Spleen (tissue), 11 donors: ENCODE data around the gene EPSTI1. TPM values are rescaled to one million over a fixed set of nuclear protein-coding genes. Genes with fewer than 3 reads are reported as not detected.

Experiments
- DNase-seq: peaks from one replicate; pipeline ENCODE4 v3.0.0-alpha.2; 2020
- H3K27ac ChIP-seq, 8 donors: fragments of 200-600 bp; sonication (generic) in 7 of 8; 1 replicate in 4 of 8; 2 replicates in 4 of 8; pipeline versions ENCODE4 v1.5.0 to v1.8.0; 2016 to 2021; ENCODE audit warnings: inconsistent platforms in 4 of 8, mild to moderate bottlenecking in 4 of 8, moderate library complexity in 1 of 8
- H3K27me3 ChIP-seq, 7 donors: fragments of 200-600 bp; sonication (generic) in 6 of 7; replicated peaks in 1 of 7; 1 replicate in 4 of 7; 2 replicates in 3 of 7; pipeline versions ENCODE4 v1.5.0 to v1.8.0; 2016 to 2021; ENCODE audit warnings: inconsistent platforms in 3 of 7, mild to moderate bottlenecking in 1 of 7
- H3K36me3 ChIP-seq, 6 donors: fragments of 200-600 bp; sonication (generic) in 5 of 6; 1 replicate in 4 of 6; 2 replicates in 2 of 6; pipeline versions ENCODE4 v1.5.0 to v1.8.0; 2016 to 2021; ENCODE audit warnings: inconsistent platforms in 2 of 6
- H3K4me1 ChIP-seq, 6 donors: fragments of 200-600 bp; sonication (generic) in 5 of 6; 1 replicate in 3 of 6; 2 replicates in 3 of 6; pipeline versions ENCODE4 v1.5.0 to v1.8.0; 2016 to 2021; ENCODE audit warnings: inconsistent platforms in 3 of 6
- H3K4me3 ChIP-seq, 8 donors: fragments of 200-600 bp; sonication (generic) in 7 of 8; 1 replicate in 4 of 8; 2 replicates in 4 of 8; pipeline versions ENCODE4 v1.5.0 to v1.8.0; 2016 to 2021; ENCODE audit warnings: inconsistent platforms in 4 of 8, mild to moderate bottlenecking in 4 of 8, moderate library complexity in 2 of 8
- H3K9me3 ChIP-seq, 8 donors: fragments of 200-600 bp; sonication (generic) in 7 of 8; 1 replicate in 4 of 8; 2 replicates in 4 of 8; pipeline versions ENCODE4 v1.5.0 to v1.8.0; 2016 to 2021; ENCODE audit warnings: inconsistent platforms in 4 of 8
- POLR2A ChIP-seq, 3 donors: fragments of 450-650 bp; IDR thresholded peaks; one replicate each; pipeline ENCODE4 v1.5.1; 2017; ENCODE audit warnings: antibody characterized with exemption in 3 of 3, mild to moderate bottlenecking in 1 of 3
- POLR2AphosphoS5 ChIP-seq, 3 donors: sonication (generic); formaldehyde crosslinking; IDR thresholded peaks; one replicate each; pipeline ENCODE4 v1.5.1; 2017; ENCODE audit warnings: antibody characterized with exemption in 3 of 3
- WGBS, 5 donors: extraction: QIAGEN DNeasy Blood & Tissue Kit in 3 of 5; methylation state at CpG; one replicate each; pipeline versions ENCODE4 v1.1.5 to v1.1.7; 2013 to 2018; 5-methylcytosine and 5-hydroxymethylcytosine counted together
- intact Hi-C: fragments of 100-400 bp; cut with DNase I; formaldehyde crosslinking; loops from one replicate; pipeline ENCODE4 v1.15.0; 2023; ENCODE audit warnings: low total_unique reads
- polyA plus RNA-seq, 3 donors: library from polyadenylated mRNA; stranded (reverse); fragments of 200-250 nt; gene quantifications; one replicate each; pipeline ENCODE4 v1.2.1, GENCODE V29; 2013
- total RNA-seq, 7 donors: library from RNA; depleted of rRNA in 3 of 7; stranded (reverse); fragments of >200 nt in 3 of 7; fragmentation: NEBNext Ultra II Directional in 4 of 7; extraction: Animal tissue kit (Norgen Biotek cat#: 25700) in 4 of 7; gene quantifications; one replicate each; pipeline versions ENCODE4 v1.1.0 to v1.2.1, GENCODE V29; 2016 to 2021
- TF ChIP-seq, protein P1 (sequence below), 11 experiments: fragments of 200-600 bp in 7 of 11; fragments of 450-650 bp in 4 of 11; sonication (generic) in 4 of 11; IDR thresholded peaks in 8 of 11; conservative IDR thresholded peaks in 3 of 11; 1 replicate in 7 of 11; 2 replicates in 4 of 11; pipeline versions ENCODE4 v1.4.0 to v1.8.0; 2016 to 2021; ENCODE audit warnings: antibody characterized with exemption in 11 of 11, inconsistent platforms in 4 of 11, mild to moderate bottlenecking in 1 of 11
- donor health status: healthy with polysubstance abuse.
- donor health status: DM: no; HTN: no; CAD: no; lungs with moderate emphysema.
- donor health status: DM: no; HTN: no; CAD: no.
- donor health status: Bipolar disorder and iron deficiency.
- donor health status: healthy.
- donor health status: DM: no; HTN: no; CAD: no.
- donor health status: DM: yes; HTN: yes; CAD: no.

EPSTI1 gene
- total and polyA plus RNA-seq, 10 donors: 9.9 to 50.2 (median 20.1) TPM

DNA sequence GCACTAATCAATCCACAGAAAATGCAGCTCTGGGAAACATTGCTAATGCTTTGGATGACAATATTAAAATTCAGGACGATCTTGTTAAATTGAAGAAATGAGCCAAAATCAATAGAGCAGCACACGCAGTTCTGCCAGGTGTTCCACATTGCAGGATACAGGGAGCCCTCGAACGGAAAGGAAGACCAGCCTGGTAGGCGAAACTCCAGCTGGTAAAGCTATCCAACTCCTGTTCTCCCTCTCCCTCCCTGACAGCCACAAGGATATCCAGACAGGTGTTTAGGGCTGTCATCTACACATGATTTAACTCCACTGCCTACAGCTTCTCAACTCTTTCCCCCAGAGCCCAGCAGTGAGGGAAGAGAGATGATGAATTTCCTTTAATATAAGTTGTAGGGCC is 67.7 kb downstream of the EPSTI1 start:
- H3K4me3 ChIP-seq: no peak overlapping the region
- H3K27me3 ChIP-seq: no peaks in the 10 kb centered on the region
- no peak for DNase-seq
- H3K27ac ChIP-seq: no peak overlapping the region
- TF ChIP-seq, protein P1, sequence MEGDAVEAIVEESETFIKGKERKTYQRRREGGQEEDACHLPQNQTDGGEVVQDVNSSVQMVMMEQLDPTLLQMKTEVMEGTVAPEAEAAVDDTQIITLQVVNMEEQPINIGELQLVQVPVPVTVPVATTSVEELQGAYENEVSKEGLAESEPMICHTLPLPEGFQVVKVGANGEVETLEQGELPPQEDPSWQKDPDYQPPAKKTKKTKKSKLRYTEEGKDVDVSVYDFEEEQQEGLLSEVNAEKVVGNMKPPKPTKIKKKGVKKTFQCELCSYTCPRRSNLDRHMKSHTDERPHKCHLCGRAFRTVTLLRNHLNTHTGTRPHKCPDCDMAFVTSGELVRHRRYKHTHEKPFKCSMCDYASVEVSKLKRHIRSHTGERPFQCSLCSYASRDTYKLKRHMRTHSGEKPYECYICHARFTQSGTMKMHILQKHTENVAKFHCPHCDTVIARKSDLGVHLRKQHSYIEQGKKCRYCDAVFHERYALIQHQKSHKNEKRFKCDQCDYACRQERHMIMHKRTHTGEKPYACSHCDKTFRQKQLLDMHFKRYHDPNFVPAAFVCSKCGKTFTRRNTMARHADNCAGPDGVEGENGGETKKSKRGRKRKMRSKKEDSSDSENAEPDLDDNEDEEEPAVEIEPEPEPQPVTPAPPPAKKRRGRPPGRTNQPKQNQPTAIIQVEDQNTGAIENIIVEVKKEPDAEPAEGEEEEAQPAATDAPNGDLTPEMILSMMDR (IDR thresholded peaks at IDR 0.05 in 8 of 11, conservative IDR thresholded peaks at IDR 0.05 in 3 of 11): no peak
- TF ChIP-seq POLR2AphosphoS5 (IDR thresholded peaks at IDR 0.05): no peak
- no peak for TF ChIP-seq POLR2A (IDR thresholded peaks at IDR 0.05)
- no peaks in the 10 kb centered on the region for H3K4me1 ChIP-seq
- no peaks in the 10 kb centered on the region for H3K9me3 ChIP-seq
- peaks cover 0 to 97% (median 28%) of the 10 kb centered on the region in 6 donors for H3K36me3 ChIP-seq
- WGBS, 5 donors: 91 to 98% (median 95%) methylated on average over 5 of the region's 5 CpGs
- intact Hi-C loops: no loop called here

DNA sequence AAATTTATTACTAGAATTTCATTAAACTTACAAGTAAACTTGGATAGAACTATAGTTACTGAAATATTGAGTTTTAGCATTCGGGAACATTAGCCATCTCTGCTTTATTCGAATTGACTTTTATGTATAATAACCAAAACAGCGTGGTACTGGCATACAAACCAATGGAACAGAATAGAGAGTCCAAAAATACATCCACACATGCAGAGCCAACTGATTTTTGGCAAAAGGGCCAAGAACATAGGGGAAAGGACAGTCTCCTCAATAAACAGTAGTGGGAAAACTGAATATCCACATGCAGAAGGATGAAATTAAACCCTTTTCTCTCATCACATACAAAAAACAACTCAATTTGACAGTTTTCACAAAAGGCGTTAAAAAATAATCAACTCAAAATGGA is 84.3 kb downstream of the EPSTI1 start:
- WGBS, 5 donors: 94 to 99% (median 97%) methylated on average over 4 of the region's 4 CpGs

DNA sequence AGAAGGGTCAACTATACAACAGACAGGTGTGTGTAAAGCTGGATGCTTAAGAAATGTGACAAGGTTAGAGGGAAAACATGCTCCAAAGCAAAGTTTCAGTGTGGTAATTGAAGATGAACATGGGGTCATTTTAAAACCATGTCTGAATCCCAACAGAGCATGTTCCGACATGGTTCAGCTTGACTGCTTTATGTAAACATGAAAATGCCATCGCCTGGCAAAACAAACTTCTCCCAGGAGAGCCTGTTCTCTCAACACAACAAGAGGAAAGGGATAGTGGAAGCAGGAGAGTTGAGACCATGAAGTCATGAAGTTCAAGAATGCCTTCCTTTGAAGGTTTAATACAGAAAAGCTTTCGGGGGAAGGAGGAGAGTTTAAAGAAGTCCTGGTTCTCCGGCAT is 85.8 kb downstream of the EPSTI1 start:
- Histone ChIP-seq H3K36me3 (peaks cover 0 to 80% (median 8%) of the 10 kb centered on the region in 6 donors), H3K27ac (no peak overlapping the region), H3K27me3 (no peaks in the 10 kb centered on the region), H3K4me1 (no peaks in the 10 kb centered on the region), H3K4me3 (no peak overlapping the region), H3K9me3 (no peaks in the 10 kb centered on the region)
- 94 to 98% (median 96%) methylated on average over 4 of the region's 4 CpGs for WGBS, 5 donors
- DNase-seq: no peak
- intact Hi-C loops: no loop called here
- TF ChIP-seq, protein P1 (IDR thresholded peaks at IDR 0.05 in 8 of 11, conservative IDR thresholded peaks at IDR 0.05 in 3 of 11): no peak
- no peak for TF ChIP-seq POLR2A (IDR thresholded peaks at IDR 0.05)

More for the DNA sequence above, 84.3 kb downstream of the EPSTI1 start:
- intact Hi-C loops: no loop called here
- peaks cover 0 to 84% (median 19%) of the 10 kb centered on the region in 6 donors for H3K36me3 ChIP-seq
- H3K4me3 ChIP-seq: no peak overlapping the region
- TF ChIP-seq, protein P1 (IDR thresholded peaks at IDR 0.05 in 8 of 11, conservative IDR thresholded peaks at IDR 0.05 in 3 of 11): no peak
- no peak for TF ChIP-seq POLR2AphosphoS5 (IDR thresholded peaks at IDR 0.05)
- TF ChIP-seq POLR2A (IDR thresholded peaks at IDR 0.05): no peak
- no peaks in the 10 kb centered on the region for H3K4me1 ChIP-seq
- no peaks in the 10 kb centered on the region for H3K27me3 ChIP-seq
- H3K9me3 ChIP-seq: no peaks in the 10 kb centered on the region
- H3K27ac ChIP-seq: no peak overlapping the region
- no peak for DNase-seq

DNA sequence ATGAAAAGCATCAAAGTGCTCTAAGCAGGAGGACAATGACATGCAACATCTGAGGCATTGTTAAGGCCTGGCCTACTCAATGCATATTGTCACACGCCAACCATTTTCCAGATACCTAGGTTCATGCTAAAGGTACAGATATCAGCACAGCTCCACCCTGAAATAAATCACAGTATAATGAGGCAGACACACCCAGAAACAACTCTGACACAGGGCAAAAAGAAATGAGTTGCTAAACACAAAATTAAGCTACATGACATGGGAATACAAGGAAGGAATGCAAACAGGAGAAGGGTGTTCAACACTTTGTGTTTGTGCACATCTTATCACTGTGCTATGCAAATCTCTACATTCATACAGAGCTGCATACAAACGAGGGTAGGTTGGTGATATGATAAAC is 86.5 kb downstream of the EPSTI1 start:
- WGBS, 5 donors: 83 to 87% (median 85%) methylated on average over 2 of the region's 2 CpGs
- intact Hi-C loops: no loop called here
- Histone ChIP-seq H3K27me3 (no peaks in the 10 kb centered on the region), H3K36me3 (peaks cover 0 to 78% (median 7%) of the 10 kb centered on the region in 6 donors), H3K9me3 (no peaks in the 10 kb centered on the region), H3K4me3 (no peak overlapping the region), H3K4me1 (no peaks in the 10 kb centered on the region), H3K27ac (no peak overlapping the region)
- no peak for DNase-seq
- TF ChIP-seq POLR2A (IDR thresholded peaks at IDR 0.05) (no peak), POLR2AphosphoS5 (IDR thresholded peaks at IDR 0.05) (no peak)
- TF ChIP-seq, protein P1 (IDR thresholded peaks at IDR 0.05 in 8 of 11, conservative IDR thresholded peaks at IDR 0.05 in 3 of 11): no peak
